HEK293 (cell line): ENCODE results near the gene PA2G4.
A peak's percentile ranks its signal among the peaks of the same experiment; 100 is the strongest.

Experiments
- FEZF1 ChIP-seq: fragments of 450-650 bp; formaldehyde crosslinking; IDR thresholded peaks from 2 replicates; pipeline ENCODE4 v1.5.1; 2016; ENCODE audit warnings: missing biosample characterization, missing genetic modification characterization
- KLF10 ChIP-seq: fragments of 450-650 bp; IDR thresholded peaks from 2 replicates; pipeline ENCODE4 v1.5.1; 2018; ENCODE audit warnings: missing biosample characterization, mild to moderate bottlenecking, missing genetic modification characterization
- KLF16 ChIP-seq: fragments of 450-650 bp; formaldehyde crosslinking; IDR thresholded peaks from 2 replicates; pipeline ENCODE4 v1.5.1; 2017; ENCODE audit warnings: missing biosample characterization, missing genetic modification characterization
- OVOL3 ChIP-seq: fragments of 450-650 bp; formaldehyde crosslinking; IDR thresholded peaks from 2 replicates; pipeline ENCODE4 v1.5.1; 2016; ENCODE audit warnings: missing biosample characterization, missing genetic modification characterization
- SCRT2 ChIP-seq: fragments of 450-650 bp; formaldehyde crosslinking; IDR thresholded peaks from 2 replicates; pipeline ENCODE4 v1.5.1; 2016; ENCODE audit warnings: missing biosample characterization, missing genetic modification characterization
- TRIM28 ChIP-seq: IDR thresholded peaks from 2 replicates; pipeline ENCODE4 v1.6.1; 2011; ENCODE audit warnings: low read length, control low read depth, borderline replicate concordance
- ZNF169 ChIP-seq: fragments of 450-650 bp; formaldehyde crosslinking; IDR thresholded peaks from 2 replicates; pipeline ENCODE4 v1.5.1; 2016; ENCODE audit warnings: missing biosample characterization, missing genetic modification characterization
- ZNF341 ChIP-seq: fragments of 450-650 bp; formaldehyde crosslinking; IDR thresholded peaks from 2 replicates; pipeline ENCODE4; 2016; ENCODE audit warnings: low read depth, missing biosample characterization, missing genetic modification characterization
- ZNF48 ChIP-seq: fragments of 450-650 bp; formaldehyde crosslinking; IDR thresholded peaks from 2 replicates; pipeline ENCODE4 v1.5.1; 2016; ENCODE audit warnings: missing biosample characterization, missing genetic modification characterization
- ZNF558 ChIP-seq: fragments of 450-650 bp; formaldehyde crosslinking; IDR thresholded peaks from 2 replicates; pipeline ENCODE4 v1.5.1; 2016; ENCODE audit warnings: missing biosample characterization, missing genetic modification characterization
- ZNF654 ChIP-seq: fragments of 450-650 bp; formaldehyde crosslinking; IDR thresholded peaks from 2 replicates; pipeline ENCODE4 v1.5.1; 2016; ENCODE audit warnings: low read depth, missing biosample characterization, missing genetic modification characterization
- ZNF701 ChIP-seq: fragments of 450-650 bp; formaldehyde crosslinking; IDR thresholded peaks from 2 replicates; pipeline ENCODE4 v1.5.1; 2016; ENCODE audit warnings: missing biosample characterization, missing genetic modification characterization
- ZNF785 ChIP-seq: fragments of 450-650 bp; formaldehyde crosslinking; IDR thresholded peaks from 2 replicates; pipeline ENCODE4 v1.5.1; 2016; ENCODE audit warnings: missing biosample characterization, missing genetic modification characterization
- ZNF830 ChIP-seq: fragments of 450-650 bp; IDR thresholded peaks from 2 replicates; pipeline ENCODE4 v1.5.0; 2018; ENCODE audit warnings: missing biosample characterization, missing genetic modification characterization, low read depth, mild to moderate bottlenecking, moderate library complexity
- TF ChIP-seq, protein P1 (sequence below): fragments of 450-650 bp; formaldehyde crosslinking; IDR thresholded peaks from 2 replicates; pipeline ENCODE4; 2016; ENCODE audit warnings: missing biosample characterization, missing genetic modification characterization
- TF ChIP-seq, protein P2 (sequence below): fragments of 450-650 bp; formaldehyde crosslinking; IDR thresholded peaks from 2 replicates; pipeline ENCODE4 v1.5.1; 2016; ENCODE audit warnings: missing biosample characterization, missing genetic modification characterization
- TF ChIP-seq, protein P3 (sequence below): fragments of 450-650 bp; formaldehyde crosslinking; IDR thresholded peaks from 2 replicates; pipeline ENCODE4 v1.5.1; 2016; ENCODE audit warnings: missing biosample characterization, missing genetic modification characterization
- TF ChIP-seq, protein P4 (sequence below): fragments of 450-650 bp; formaldehyde crosslinking; IDR thresholded peaks from 2 replicates; pipeline ENCODE4 v1.5.1; 2017; ENCODE audit warnings: missing biosample characterization, missing genetic modification characterization
- TF ChIP-seq, protein P5 (sequence below): fragments of 450-650 bp; formaldehyde crosslinking; IDR thresholded peaks from 2 replicates; pipeline ENCODE4 v1.5.1; 2016; ENCODE audit warnings: missing biosample characterization, missing genetic modification characterization
- TF ChIP-seq, protein P6 (sequence below): fragments of 450-650 bp; formaldehyde crosslinking; IDR thresholded peaks from 2 replicates; pipeline ENCODE4 v1.5.1; 2016; ENCODE audit warnings: missing biosample characterization, missing genetic modification characterization, low read depth
- TF ChIP-seq, protein P7 (sequence below): fragments of 450-650 bp; formaldehyde crosslinking; IDR thresholded peaks from 2 replicates; pipeline ENCODE4 v1.5.1; 2016; ENCODE audit warnings: missing biosample characterization, missing genetic modification characterization

Gene PA2G4

DNA sequence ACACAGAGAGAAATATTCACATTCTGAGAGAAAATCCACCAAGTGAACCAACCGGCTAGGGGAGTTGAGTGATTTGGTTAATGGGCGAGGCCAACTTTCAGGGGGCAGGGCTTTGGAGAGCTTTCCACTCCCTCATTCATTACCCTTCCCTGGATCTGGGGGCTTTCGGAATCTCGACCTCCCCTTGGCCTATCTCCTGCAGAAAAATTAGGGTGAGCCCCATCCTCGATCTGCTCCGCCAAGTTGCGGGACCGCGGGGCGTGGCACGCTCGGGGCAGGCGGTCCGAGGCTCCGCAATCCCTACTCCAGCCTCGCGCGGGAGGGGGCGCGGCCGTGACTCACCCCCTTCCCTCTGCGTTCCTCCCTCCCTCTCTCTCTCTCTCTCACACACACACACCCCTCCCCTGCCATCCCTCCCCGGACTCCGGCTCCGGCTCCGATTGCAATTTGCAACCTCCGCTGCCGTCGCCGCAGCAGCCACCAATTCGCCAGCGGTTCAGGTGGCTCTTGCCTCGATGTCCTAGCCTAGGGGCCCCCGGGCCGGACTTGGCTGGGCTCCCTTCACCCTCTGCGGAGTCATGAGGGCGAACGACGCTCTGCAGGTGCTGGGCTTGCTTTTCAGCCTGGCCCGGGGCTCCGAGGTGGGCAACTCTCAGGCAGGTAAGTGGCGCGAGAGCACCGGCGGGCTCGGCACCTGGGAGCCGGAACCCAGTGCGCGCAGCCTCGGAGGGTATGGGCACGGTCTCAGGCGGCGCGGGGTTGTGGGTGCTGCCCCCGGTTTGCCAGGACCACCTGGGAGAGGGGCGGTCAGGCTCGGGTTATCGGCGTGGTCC, 24.4 kb upstream of the PA2G4 start, which contains the start of gene ERBB3 (continued):
- TF ChIP-seq, protein P1, sequence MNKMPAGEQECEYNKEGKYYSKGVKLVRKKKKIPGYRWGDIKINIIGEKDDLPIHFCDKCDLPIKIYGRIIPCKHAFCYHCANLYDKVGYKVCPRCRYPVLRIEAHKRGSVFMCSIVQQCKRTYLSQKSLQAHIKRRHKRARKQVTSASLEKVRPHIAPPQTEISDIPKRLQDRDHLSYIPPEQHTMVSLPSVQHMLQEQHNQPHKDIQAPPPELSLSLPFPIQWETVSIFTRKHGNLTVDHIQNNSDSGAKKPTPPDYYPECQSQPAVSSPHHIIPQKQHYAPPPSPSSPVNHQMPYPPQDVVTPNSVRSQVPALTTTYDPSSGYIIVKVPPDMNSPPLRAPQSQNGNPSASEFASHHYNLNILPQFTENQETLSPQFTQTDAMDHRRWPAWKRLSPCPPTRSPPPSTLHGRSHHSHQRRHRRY (tag by site-specific recombination) = 0 out of 2 replicates have a peak, but pooled peaks have one; percentile 10
- TF ChIP-seq KLF16 (tag by site-specific recombination) = peak; percentile 100
- TF ChIP-seq SCRT2 = no peak
- TF ChIP-seq, protein P2, sequence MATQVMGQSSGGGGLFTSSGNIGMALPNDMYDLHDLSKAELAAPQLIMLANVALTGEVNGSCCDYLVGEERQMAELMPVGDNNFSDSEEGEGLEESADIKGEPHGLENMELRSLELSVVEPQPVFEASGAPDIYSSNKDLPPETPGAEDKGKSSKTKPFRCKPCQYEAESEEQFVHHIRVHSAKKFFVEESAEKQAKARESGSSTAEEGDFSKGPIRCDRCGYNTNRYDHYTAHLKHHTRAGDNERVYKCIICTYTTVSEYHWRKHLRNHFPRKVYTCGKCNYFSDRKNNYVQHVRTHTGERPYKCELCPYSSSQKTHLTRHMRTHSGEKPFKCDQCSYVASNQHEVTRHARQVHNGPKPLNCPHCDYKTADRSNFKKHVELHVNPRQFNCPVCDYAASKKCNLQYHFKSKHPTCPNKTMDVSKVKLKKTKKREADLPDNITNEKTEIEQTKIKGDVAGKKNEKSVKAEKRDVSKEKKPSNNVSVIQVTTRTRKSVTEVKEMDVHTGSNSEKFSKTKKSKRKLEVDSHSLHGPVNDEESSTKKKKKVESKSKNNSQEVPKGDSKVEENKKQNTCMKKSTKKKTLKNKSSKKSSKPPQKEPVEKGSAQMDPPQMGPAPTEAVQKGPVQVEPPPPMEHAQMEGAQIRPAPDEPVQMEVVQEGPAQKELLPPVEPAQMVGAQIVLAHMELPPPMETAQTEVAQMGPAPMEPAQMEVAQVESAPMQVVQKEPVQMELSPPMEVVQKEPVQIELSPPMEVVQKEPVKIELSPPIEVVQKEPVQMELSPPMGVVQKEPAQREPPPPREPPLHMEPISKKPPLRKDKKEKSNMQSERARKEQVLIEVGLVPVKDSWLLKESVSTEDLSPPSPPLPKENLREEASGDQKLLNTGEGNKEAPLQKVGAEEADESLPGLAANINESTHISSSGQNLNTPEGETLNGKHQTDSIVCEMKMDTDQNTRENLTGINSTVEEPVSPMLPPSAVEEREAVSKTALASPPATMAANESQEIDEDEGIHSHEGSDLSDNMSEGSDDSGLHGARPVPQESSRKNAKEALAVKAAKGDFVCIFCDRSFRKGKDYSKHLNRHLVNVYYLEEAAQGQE (tag by site-specific recombination) = peak; percentile 41; the same call in 1 of the 2 replicates
- TF ChIP-seq ZNF48 (tag by site-specific recombination) = no peak
- TF ChIP-seq, protein P3, sequence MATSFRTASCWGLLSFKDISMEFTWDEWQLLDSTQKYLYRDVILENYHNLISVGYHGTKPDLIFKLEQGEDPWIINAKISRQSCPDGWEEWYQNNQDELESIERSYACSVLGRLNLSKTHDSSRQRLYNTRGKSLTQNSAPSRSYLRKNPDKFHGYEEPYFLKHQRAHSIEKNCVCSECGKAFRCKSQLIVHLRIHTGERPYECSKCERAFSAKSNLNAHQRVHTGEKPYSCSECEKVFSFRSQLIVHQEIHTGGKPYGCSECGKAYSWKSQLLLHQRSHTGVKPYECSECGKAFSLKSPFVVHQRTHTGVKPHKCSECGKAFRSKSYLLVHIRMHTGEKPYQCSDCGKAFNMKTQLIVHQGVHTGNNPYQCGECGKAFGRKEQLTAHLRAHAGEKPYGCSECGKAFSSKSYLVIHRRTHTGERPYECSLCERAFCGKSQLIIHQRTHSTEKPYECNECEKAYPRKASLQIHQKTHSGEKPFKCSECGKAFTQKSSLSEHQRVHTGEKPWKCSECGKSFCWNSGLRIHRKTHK (tag by site-specific recombination) = no peak
- TF ChIP-seq, protein P4, sequence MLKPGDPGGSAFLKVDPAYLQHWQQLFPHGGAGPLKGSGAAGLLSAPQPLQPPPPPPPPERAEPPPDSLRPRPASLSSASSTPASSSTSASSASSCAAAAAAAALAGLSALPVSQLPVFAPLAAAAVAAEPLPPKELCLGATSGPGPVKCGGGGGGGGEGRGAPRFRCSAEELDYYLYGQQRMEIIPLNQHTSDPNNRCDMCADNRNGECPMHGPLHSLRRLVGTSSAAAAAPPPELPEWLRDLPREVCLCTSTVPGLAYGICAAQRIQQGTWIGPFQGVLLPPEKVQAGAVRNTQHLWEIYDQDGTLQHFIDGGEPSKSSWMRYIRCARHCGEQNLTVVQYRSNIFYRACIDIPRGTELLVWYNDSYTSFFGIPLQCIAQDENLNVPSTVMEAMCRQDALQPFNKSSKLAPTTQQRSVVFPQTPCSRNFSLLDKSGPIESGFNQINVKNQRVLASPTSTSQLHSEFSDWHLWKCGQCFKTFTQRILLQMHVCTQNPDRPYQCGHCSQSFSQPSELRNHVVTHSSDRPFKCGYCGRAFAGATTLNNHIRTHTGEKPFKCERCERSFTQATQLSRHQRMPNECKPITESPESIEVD (tag by site-specific recombination) = no peak
- TF ChIP-seq ZNF654 = no peak
- TF ChIP-seq, protein P5, sequence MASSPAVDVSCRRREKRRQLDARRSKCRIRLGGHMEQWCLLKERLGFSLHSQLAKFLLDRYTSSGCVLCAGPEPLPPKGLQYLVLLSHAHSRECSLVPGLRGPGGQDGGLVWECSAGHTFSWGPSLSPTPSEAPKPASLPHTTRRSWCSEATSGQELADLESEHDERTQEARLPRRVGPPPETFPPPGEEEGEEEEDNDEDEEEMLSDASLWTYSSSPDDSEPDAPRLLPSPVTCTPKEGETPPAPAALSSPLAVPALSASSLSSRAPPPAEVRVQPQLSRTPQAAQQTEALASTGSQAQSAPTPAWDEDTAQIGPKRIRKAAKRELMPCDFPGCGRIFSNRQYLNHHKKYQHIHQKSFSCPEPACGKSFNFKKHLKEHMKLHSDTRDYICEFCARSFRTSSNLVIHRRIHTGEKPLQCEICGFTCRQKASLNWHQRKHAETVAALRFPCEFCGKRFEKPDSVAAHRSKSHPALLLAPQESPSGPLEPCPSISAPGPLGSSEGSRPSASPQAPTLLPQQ (tag by site-specific recombination) = peak; percentile 87
- TF ChIP-seq OVOL3 = peak; percentile 50; the same call in 1 of the 2 replicates
- no peak for TF ChIP-seq TRIM28
- TF ChIP-seq ZNF785 (tag by site-specific recombination) = peak; percentile 80
- TF ChIP-seq ZNF830 (tag by site-specific recombination) = no peak
- TF ChIP-seq, protein P6, sequence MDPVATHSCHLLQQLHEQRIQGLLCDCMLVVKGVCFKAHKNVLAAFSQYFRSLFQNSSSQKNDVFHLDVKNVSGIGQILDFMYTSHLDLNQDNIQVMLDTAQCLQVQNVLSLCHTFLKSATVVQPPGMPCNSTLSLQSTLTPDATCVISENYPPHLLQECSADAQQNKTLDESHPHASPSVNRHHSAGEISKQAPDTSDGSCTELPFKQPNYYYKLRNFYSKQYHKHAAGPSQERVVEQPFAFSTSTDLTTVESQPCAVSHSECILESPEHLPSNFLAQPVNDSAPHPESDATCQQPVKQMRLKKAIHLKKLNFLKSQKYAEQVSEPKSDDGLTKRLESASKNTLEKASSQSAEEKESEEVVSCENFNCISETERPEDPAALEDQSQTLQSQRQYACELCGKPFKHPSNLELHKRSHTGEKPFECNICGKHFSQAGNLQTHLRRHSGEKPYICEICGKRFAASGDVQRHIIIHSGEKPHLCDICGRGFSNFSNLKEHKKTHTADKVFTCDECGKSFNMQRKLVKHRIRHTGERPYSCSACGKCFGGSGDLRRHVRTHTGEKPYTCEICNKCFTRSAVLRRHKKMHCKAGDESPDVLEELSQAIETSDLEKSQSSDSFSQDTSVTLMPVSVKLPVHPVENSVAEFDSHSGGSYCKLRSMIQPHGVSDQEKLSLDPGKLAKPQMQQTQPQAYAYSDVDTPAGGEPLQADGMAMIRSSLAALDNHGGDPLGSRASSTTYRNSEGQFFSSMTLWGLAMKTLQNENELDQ (tag by site-specific recombination) = no peak
- TF ChIP-seq KLF10 (tag by site-specific recombination) = peak; percentile 98
- no peak for TF ChIP-seq ZNF169 (tag by site-specific recombination)
- 0 out of 2 replicates have a peak, but pooled peaks have one; percentile 14 for TF ChIP-seq ZNF558 (tag by site-specific recombination)
- peak; percentile 92 for TF ChIP-seq ZNF341 (tag by site-specific recombination)
- TF ChIP-seq, protein P7, sequence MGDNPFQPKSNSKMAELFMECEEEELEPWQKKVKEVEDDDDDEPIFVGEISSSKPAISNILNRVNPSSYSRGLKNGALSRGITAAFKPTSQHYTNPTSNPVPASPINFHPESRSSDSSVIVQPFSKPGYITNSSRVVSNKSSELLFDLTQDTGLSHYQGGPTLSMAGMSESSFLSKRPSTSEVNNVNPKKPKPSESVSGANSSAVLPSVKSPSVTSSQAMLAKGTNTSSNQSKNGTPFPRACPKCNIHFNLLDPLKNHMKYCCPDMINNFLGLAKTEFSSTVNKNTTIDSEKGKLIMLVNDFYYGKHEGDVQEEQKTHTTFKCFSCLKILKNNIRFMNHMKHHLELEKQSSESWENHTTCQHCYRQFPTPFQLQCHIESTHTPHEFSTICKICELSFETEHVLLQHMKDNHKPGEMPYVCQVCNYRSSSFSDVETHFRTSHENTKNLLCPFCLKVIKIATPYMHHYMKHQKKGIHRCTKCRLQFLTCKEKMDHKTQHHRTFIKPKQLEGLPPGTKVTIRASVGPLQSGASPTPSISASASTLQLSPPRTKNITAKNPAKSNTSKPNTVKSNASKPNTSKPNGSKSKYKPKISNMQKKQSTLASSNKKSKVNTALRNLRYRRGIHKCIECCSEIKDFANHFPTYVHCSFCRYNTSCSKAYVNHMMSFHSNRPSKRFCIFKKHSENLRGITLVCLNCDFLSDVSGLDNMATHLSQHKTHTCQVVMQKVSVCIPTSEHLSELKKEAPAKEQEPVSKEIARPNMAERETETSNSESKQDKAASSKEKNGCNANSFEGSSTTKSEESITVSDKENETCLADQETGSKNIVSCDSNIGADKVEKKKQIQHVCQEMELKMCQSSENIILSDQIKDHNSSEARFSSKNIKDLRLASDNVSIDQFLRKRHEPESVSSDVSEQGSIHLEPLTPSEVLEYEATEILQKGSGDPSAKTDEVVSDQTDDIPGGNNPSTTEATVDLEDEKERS (tag by site-specific recombination) = no peak
- TF ChIP-seq FEZF1 (tag by site-specific recombination) = peak; percentile 48; the same call in 1 of the 2 replicates
- TF ChIP-seq ZNF701 = 0 out of 2 replicates have a peak, but pooled peaks have one; percentile 33
